ENCODE measurements around the gene FXN.
"Not testable (repeated sequence)": the region's sequence is repeated elsewhere in the genome, so short reads cannot be mapped to it uniquely, and the experiment has no call there.

The FXN gene

DNA sequence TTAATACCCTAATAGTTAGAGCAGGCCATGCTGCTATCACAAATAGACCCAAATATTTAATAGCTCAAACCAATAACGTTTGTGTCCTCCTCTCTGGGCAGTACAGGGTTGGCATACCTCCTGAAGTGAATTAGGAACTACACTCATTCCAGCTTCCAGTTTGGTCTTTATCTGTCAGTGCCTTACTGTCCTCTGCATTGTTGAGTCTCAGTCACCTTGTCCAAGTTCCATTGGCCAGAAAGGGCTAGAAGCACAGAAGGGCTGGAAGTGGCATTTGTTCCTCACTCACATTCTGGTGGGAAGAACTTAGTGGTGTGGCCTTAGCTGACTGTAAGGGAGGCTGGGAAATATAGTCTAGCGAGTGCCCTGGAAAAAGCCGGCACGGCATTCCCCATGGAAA is 11.2 kb downstream of the FXN start:
- no peaks in the 10 kb centered on the region for H3K27me3 ChIP-seq (ENCODE audit: control insufficient read depth, insufficient read depth, low read length)
- H3K4me3 ChIP-seq (ENCODE audit: low read depth, low read length), result no peak overlapping the region
- H3K27ac ChIP-seq (ENCODE audit: low read depth, low read length), result no peak overlapping the region
- no peaks in the 10 kb centered on the region for H3K9me3 ChIP-seq (ENCODE audit: control insufficient read depth, insufficient read depth, low read length)
- peaks cover 24% of the 10 kb centered on the region for H3K4me1 ChIP-seq (ENCODE audit: control insufficient read depth, insufficient read depth, low read length)
- peaks cover 39% of the 10 kb centered on the region for H3K36me3 ChIP-seq (ENCODE audit: control insufficient read depth, insufficient read depth, low read length)
- no peak overlapping the region for H3K9ac ChIP-seq (ENCODE audit: low read depth, low read length)

DNA sequence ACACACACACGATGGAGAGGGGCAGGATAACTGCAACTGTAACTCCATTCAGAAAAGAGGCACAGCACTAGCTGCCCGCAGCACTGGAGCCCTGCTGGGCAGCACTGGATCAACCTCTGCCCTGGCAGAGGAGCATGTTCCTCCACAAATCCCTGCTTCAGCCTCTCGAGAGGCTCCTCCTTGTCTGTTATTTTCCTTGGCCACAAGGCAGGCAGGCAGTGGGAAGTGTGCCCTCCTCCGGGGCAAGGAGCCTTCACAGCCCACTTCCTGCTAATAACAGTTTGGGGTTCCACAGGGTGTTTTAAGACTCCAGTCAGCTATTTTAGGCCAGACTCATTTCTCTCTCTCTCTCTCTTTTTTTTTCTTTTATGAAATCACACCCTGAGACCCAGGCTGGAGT is 11.8 kb downstream of the FXN start:
- no peak overlapping the region for H3K4me3 ChIP-seq (ENCODE audit: low read depth, low read length)
- no peak overlapping the region for H3K9ac ChIP-seq (ENCODE audit: low read depth, low read length)
- H3K27ac ChIP-seq (ENCODE audit: low read depth, low read length), result no peak overlapping the region
- peaks cover 20% of the 10 kb centered on the region for H3K4me1 ChIP-seq (ENCODE audit: control insufficient read depth, insufficient read depth, low read length)
- no peaks in the 10 kb centered on the region for H3K27me3 ChIP-seq (ENCODE audit: control insufficient read depth, insufficient read depth, low read length)
- peaks cover 41% of the 10 kb centered on the region for H3K36me3 ChIP-seq (ENCODE audit: control insufficient read depth, insufficient read depth, low read length)
- no peaks in the 10 kb centered on the region for H3K9me3 ChIP-seq (ENCODE audit: control insufficient read depth, insufficient read depth, low read length)

DNA sequence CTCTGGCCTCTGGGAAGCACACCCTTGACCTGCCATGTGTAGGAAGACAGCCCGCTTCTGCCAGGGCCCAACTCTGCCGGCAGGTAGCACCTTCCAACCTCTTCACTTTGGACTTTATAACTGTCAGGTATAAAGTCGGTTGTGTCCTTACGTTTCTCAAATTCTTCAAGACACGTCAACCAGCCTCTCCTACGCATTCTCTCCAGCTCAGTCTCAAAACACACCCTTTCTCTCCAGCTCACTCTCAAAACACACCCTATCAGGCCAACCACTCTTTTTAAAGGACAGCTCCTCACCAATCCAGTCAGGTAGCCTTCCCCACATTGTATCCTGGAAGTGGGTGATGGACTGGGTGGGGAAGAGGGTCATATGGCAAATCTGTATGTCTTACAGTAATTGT is 13.5 kb downstream of the FXN start:
- H3K27ac ChIP-seq (ENCODE audit: low read depth, low read length), result no peak overlapping the region
- peaks cover 49% of the 10 kb centered on the region for H3K36me3 ChIP-seq (ENCODE audit: control insufficient read depth, insufficient read depth, low read length)
- H3K27me3 ChIP-seq (ENCODE audit: control insufficient read depth, insufficient read depth, low read length), result no peaks in the 10 kb centered on the region
- peaks cover 18% of the 10 kb centered on the region for H3K4me1 ChIP-seq (ENCODE audit: control insufficient read depth, insufficient read depth, low read length)
- H3K9ac ChIP-seq (ENCODE audit: low read depth, low read length), result no peak overlapping the region
- H3K4me3 ChIP-seq (ENCODE audit: low read depth, low read length), result no peak overlapping the region
- H3K9me3 ChIP-seq (ENCODE audit: control insufficient read depth, insufficient read depth, low read length), result no peaks in the 10 kb centered on the region

DNA sequence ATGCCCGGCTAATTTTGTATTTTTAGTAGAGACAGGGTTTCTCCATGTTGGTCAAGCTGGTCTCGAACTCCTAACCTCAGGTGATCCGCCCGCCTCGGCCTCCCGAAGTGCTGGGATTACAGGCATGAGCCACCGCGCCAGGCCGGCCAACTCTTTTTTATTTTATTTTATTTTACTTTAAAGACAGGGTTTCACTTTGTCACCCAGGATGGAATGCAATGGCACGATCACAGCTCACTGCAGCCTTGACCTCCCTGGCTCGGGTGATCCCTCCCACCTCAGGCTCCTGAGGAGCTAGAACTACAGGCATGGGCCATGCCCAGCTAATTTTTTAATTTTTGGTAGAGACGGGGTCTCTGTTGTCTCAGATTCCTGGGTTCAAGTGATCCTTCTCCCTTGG is 15.4 kb downstream of the FXN start:
- H3K36me3 ChIP-seq (ENCODE audit: control insufficient read depth, insufficient read depth, low read length), result peaks cover 57% of the 10 kb centered on the region
- not testable (repeated sequence) for H3K4me3 ChIP-seq (ENCODE audit: low read depth, low read length); H3K27ac ChIP-seq (ENCODE audit: low read depth, low read length); H3K9me3 ChIP-seq (ENCODE audit: control insufficient read depth, insufficient read depth, low read length); H3K27me3 ChIP-seq (ENCODE audit: control insufficient read depth, insufficient read depth, low read length); H3K4me1 ChIP-seq (ENCODE audit: control insufficient read depth, insufficient read depth, low read length); H3K9ac ChIP-seq (ENCODE audit: low read depth, low read length)

DNA sequence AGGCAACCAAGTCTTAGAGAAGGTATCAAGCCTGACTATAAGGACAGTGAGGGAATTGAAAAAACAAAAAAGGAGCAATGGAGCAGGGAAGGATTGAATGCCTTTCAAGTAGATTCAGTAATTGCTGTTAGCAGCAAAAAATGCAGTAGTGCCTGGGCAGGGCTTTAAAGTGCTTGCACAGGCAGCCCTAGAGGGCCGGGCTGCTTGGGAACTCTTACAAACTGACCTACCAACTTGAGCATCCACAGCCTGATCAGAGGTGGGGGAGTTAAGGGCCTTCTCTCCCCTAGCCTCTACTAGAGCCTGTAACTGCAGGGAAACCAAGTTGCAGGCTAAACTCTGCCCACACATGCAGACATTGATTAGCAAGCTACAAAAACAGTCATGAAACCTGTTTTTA is 19.4 kb downstream of the FXN start:
- no peak overlapping the region for H3K4me3 ChIP-seq (ENCODE audit: low read depth, low read length)
- no peak overlapping the region for H3K9ac ChIP-seq (ENCODE audit: low read depth, low read length)
- no peak overlapping the region for H3K27ac ChIP-seq (ENCODE audit: low read depth, low read length)
- peaks cover 48% of the 10 kb centered on the region for H3K36me3 ChIP-seq (ENCODE audit: control insufficient read depth, insufficient read depth, low read length)
- no peaks in the 10 kb centered on the region for H3K9me3 ChIP-seq (ENCODE audit: control insufficient read depth, insufficient read depth, low read length)
- no peaks in the 10 kb centered on the region for H3K27me3 ChIP-seq (ENCODE audit: control insufficient read depth, insufficient read depth, low read length)
- H3K4me1 ChIP-seq (ENCODE audit: control insufficient read depth, insufficient read depth, low read length), result no peaks in the 10 kb centered on the region

DNA sequence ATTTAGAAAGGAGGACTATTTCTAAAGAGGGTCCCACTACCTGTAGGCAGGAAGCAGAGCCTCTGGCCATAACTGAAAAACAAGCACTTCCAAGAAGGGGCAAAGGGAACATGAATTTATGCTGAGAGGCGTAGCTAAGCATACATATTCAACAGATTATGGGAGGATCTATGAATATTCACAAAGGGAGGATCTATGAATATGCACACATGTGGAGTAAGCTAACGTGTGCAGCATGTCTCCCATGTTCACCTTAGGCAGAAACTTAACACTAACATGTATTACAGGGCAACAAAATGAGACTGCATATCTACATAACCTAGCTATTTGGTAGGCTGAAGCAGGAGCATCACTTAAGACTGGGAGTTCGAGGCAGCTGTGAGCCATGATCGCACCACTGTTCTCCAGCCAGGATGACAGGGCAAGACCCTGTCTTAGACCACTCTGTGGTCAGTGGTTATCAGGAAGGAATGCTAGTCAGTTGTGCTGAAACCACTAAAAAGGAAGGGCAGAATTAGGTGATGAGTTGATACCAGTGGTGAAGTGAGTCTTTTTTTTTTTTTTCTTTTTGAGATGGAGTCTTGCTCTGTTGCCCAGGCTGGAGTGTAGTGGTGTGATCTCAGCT is 20.8 kb downstream of the FXN start:
- Histone ChIP-seq H3K27ac (ENCODE audit: low read depth, low read length) (no peak overlapping the region), H3K27me3 (ENCODE audit: control insufficient read depth, insufficient read depth, low read length) (no peaks in the 10 kb centered on the region), H3K9me3 (ENCODE audit: control insufficient read depth, insufficient read depth, low read length) (no peaks in the 10 kb centered on the region), H3K4me3 (ENCODE audit: low read depth, low read length) (no peak overlapping the region), H3K36me3 (ENCODE audit: control insufficient read depth, insufficient read depth, low read length) (peaks cover 49% of the 10 kb centered on the region), H3K4me1 (ENCODE audit: control insufficient read depth, insufficient read depth, low read length) (0 out of 2 replicates have a peak, but pooled peaks cover 4% of the 10 kb centered on the region), H3K9ac (ENCODE audit: low read depth, low read length) (no peak overlapping the region)

DNA sequence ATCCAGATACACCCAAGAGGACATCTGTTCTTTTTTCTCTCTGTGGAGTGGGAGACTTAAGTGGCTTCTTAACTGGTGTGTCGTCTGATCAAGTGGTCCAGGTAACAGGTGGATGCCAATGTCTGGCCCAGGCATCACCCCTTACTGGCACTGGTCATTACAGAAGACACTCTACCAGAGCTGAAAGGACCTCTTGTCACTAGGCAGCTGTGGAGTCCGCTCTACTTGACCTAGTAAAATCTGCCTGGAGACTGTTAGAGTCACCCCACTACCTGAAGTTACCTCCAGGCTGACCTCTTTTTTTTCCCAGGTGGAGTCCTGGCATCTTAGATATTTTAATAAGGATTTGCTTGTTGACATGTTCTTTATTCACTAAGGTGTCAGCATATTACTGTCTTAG is 22.5 kb downstream of the FXN start:
- Histone ChIP-seq H3K27me3 (ENCODE audit: control insufficient read depth, insufficient read depth, low read length) (no peaks in the 10 kb centered on the region), H3K4me1 (ENCODE audit: control insufficient read depth, insufficient read depth, low read length) (0 out of 2 replicates have a peak, but pooled peaks cover 4% of the 10 kb centered on the region), H3K36me3 (ENCODE audit: control insufficient read depth, insufficient read depth, low read length) (peaks cover 45% of the 10 kb centered on the region), H3K9ac (ENCODE audit: low read depth, low read length) (no peak overlapping the region), H3K27ac (ENCODE audit: low read depth, low read length) (no peak overlapping the region), H3K4me3 (ENCODE audit: low read depth, low read length) (no peak overlapping the region), H3K9me3 (ENCODE audit: control insufficient read depth, insufficient read depth, low read length) (no peaks in the 10 kb centered on the region)

DNA sequence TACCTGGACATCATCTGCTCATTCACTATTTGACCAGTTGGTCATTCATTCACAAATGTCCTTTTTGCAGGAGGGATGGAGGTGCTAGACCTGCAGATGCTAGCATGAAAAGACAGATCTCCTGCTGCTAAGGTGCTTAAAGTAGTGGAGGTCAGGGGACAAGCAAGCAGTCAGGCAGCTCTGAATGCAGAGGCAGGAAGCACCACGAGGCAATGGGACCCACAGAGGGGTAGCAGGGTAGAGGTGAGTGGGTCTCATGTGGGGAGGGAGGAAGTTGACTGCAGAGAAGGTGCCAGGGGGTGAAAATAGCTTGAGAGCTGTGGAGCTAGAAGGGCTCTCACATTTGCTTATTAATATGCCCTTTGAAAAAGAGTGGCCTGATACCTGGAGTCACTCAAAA is 25.2 kb downstream of the FXN start:
- Histone ChIP-seq H3K27me3 (ENCODE audit: control insufficient read depth, insufficient read depth, low read length) (no peaks in the 10 kb centered on the region), H3K9ac (ENCODE audit: low read depth, low read length) (no peak overlapping the region), H3K36me3 (ENCODE audit: control insufficient read depth, insufficient read depth, low read length) (peaks cover 44% of the 10 kb centered on the region), H3K4me1 (ENCODE audit: control insufficient read depth, insufficient read depth, low read length) (peaks cover 15% of the 10 kb centered on the region), H3K9me3 (ENCODE audit: control insufficient read depth, insufficient read depth, low read length) (no peaks in the 10 kb centered on the region), H3K27ac (ENCODE audit: low read depth, low read length) (no peak overlapping the region), H3K4me3 (ENCODE audit: low read depth, low read length) (no peak overlapping the region)

GRCh38 chr9:69062195-69062594 is 26.6 kb downstream of the FXN start:
- Histone ChIP-seq H3K4me3 (ENCODE audit: low read depth, low read length) (no peak overlapping the region), H3K9me3 (ENCODE audit: control insufficient read depth, insufficient read depth, low read length) (no peaks in the 10 kb centered on the region), H3K27ac (ENCODE audit: low read depth, low read length) (no peak overlapping the region), H3K4me1 (ENCODE audit: control insufficient read depth, insufficient read depth, low read length) (peaks cover 23% of the 10 kb centered on the region), H3K36me3 (ENCODE audit: control insufficient read depth, insufficient read depth, low read length) (peaks cover 47% of the 10 kb centered on the region), H3K27me3 (ENCODE audit: control insufficient read depth, insufficient read depth, low read length) (no peaks in the 10 kb centered on the region), H3K9ac (ENCODE audit: low read depth, low read length) (no peak overlapping the region)

DNA sequence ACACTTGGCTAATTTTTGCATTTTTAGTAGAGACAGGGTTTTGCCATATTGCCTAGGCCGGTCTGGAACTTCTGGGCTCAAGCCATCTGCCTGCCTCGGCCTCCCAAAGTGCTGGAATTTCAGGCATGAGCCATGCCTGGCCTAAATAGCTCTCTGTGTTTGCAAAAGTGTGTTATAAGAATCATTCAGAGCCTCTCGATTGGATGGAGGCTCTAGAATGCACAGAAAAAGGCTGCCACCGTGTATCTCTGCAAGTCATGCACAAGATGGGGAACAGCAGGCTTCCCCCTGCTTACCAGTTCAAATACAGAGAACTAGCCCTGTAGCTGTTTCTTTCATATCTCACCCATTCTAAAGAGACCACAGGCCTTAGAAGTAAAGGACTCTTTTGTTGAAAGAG is 28.3 kb downstream of the FXN start:
- peaks cover 50% of the 10 kb centered on the region for H3K36me3 ChIP-seq (ENCODE audit: control insufficient read depth, insufficient read depth, low read length)
- no peaks in the 10 kb centered on the region for H3K27me3 ChIP-seq (ENCODE audit: control insufficient read depth, insufficient read depth, low read length)
- H3K9ac ChIP-seq (ENCODE audit: low read depth, low read length), result no peak overlapping the region
- no peaks in the 10 kb centered on the region for H3K9me3 ChIP-seq (ENCODE audit: control insufficient read depth, insufficient read depth, low read length)
- H3K27ac ChIP-seq (ENCODE audit: low read depth, low read length), result no peak overlapping the region
- peaks cover 23% of the 10 kb centered on the region for H3K4me1 ChIP-seq (ENCODE audit: control insufficient read depth, insufficient read depth, low read length)
- no peak overlapping the region for H3K4me3 ChIP-seq (ENCODE audit: low read depth, low read length)

DNA sequence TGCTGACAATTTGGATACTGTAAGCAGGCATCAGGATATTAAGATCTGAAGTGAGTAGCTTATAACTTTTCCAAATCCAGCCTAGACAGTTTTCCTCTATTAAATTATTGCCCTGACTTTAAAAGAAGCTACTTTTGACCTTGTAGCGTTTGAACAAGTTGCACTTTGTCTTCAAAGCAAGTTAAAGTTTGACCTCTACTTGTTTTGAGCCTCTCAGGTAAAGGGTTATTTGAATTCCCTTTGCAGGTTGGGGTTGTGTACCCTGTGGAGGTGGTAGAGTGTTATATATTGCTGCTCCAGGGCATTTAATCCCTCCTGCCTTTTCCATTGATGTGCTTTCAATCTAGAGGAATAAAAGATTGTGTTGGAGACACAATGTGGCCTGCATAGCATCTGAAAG is 30.1 kb downstream of the FXN start:
- H3K9me3 ChIP-seq (ENCODE audit: control insufficient read depth, insufficient read depth, low read length), result no peaks in the 10 kb centered on the region
- peaks cover 47% of the 10 kb centered on the region for H3K36me3 ChIP-seq (ENCODE audit: control insufficient read depth, insufficient read depth, low read length)
- no peak overlapping the region for H3K9ac ChIP-seq (ENCODE audit: low read depth, low read length)
- no peak overlapping the region for H3K27ac ChIP-seq (ENCODE audit: low read depth, low read length)
- H3K27me3 ChIP-seq (ENCODE audit: control insufficient read depth, insufficient read depth, low read length), result no peaks in the 10 kb centered on the region
- H3K4me1 ChIP-seq (ENCODE audit: control insufficient read depth, insufficient read depth, low read length), result peaks cover 22% of the 10 kb centered on the region
- no peak overlapping the region for H3K4me3 ChIP-seq (ENCODE audit: low read depth, low read length)

GRCh38 chr9:69066955-69067354 is 31.4 kb downstream of the FXN start:
- H3K4me1 ChIP-seq (ENCODE audit: control insufficient read depth, insufficient read depth, low read length), result peaks cover 18% of the 10 kb centered on the region
- H3K27me3 ChIP-seq (ENCODE audit: control insufficient read depth, insufficient read depth, low read length), result no peaks in the 10 kb centered on the region
- no peak overlapping the region for H3K4me3 ChIP-seq (ENCODE audit: low read depth, low read length)
- H3K36me3 ChIP-seq (ENCODE audit: control insufficient read depth, insufficient read depth, low read length), result peaks cover 51% of the 10 kb centered on the region
- H3K9me3 ChIP-seq (ENCODE audit: control insufficient read depth, insufficient read depth, low read length), result no peaks in the 10 kb centered on the region
- H3K9ac ChIP-seq (ENCODE audit: low read depth, low read length), result no peak overlapping the region
- no peak overlapping the region for H3K27ac ChIP-seq (ENCODE audit: low read depth, low read length)

Data from HUES48 (cell line).